ENCODE data around the gene SDK1. TPM values are rescaled to one million over a fixed set of nuclear protein-coding genes. Genes with fewer than 3 reads are reported as not detected.

The SDK1 gene
- total RNA-seq, 2 experiments from 2014 or later, result 0.19 to 0.36 TPM

- Histone ChIP-seq H3K9me3 (ENCODE audit: low read length) (no peaks in the 10 kb centered on the region), H2AFZ (ENCODE audit: low read length) (no peak overlapping the region), H3K4me1 (ENCODE audit: insufficient read depth, low read length, poor library complexity, severe bottlenecking) (no peaks in the 10 kb centered on the region), H3K79me2 (ENCODE audit: insufficient read depth, low read depth, low read length) (no peaks in the 10 kb centered on the region), H3K9me2 (ENCODE audit: insufficient read depth, low read length) (no peaks in the 10 kb centered on the region), H3K4me3 (ENCODE audit: low read depth, low read length, poor library complexity, severe bottlenecking) (no peak overlapping the region), H3K36me3 (ENCODE audit: insufficient read depth, low read length) (no peaks in the 10 kb centered on the region), H3K4me2 (ENCODE audit: low read length) (no peak overlapping the region), H4K20me1 (ENCODE audit: insufficient read depth, low read length) (no peaks in the 10 kb centered on the region), H3K27ac (ENCODE audit: low read depth, low read length, poor library complexity, severe bottlenecking) (no peak overlapping the region)
- intact Hi-C loops (cut with micrococcal nuclease; ENCODE audit: unreplicated experiment), result no loop called here
- ChIA-PET POLR2A (interaction anchor here (0.5 to 0.7 kb wide), 3 partner anchors 16 to 561 kb away, joined by 3 to 4 read pairs (median 3); no protein-coding TSS in a partner anchor), CTCF (ENCODE audit: unreplicated experiment) (no interaction called here)
- TF ChIP-seq, protein P1, sequence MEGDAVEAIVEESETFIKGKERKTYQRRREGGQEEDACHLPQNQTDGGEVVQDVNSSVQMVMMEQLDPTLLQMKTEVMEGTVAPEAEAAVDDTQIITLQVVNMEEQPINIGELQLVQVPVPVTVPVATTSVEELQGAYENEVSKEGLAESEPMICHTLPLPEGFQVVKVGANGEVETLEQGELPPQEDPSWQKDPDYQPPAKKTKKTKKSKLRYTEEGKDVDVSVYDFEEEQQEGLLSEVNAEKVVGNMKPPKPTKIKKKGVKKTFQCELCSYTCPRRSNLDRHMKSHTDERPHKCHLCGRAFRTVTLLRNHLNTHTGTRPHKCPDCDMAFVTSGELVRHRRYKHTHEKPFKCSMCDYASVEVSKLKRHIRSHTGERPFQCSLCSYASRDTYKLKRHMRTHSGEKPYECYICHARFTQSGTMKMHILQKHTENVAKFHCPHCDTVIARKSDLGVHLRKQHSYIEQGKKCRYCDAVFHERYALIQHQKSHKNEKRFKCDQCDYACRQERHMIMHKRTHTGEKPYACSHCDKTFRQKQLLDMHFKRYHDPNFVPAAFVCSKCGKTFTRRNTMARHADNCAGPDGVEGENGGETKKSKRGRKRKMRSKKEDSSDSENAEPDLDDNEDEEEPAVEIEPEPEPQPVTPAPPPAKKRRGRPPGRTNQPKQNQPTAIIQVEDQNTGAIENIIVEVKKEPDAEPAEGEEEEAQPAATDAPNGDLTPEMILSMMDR (conservative IDR thresholded peaks at IDR 0.05; ENCODE audit: low read length), result no peak
- no peak for TF ChIP-seq EZH2phosphoT487 (IDR thresholded peaks at IDR 0.05; ENCODE audit: borderline replicate concordance, low read depth, low read length)
- no TSS peak for BruUV-seq (replicated peaks)
- DNase-seq (ENCODE audit: low spot score), result no peak
Observed at GRCh38 chr7:4086723-4087122, 785.7 kb downstream of the SDK1 start.

DNA sequence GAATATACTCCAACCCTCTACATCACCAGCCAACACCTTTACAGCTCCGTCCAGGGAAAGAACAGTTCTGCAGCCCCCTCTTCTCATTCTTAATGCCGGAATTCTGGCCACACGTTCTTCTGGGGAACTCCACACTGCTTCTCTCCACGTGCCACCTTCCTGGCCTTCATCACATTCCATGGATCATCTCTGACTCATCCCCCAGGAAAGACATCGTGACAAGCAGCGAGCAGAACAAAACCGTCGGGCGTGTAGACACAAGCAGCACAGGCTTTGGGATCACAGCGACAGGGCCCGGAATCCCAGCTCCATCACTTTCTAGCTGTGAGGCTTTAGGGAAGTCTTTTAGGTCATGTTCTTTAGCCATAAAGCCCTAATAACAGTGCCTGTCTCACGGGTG lies 790.7 kb downstream of the SDK1 start:
- POLR2A ChIA-PET, result no interaction called here
- H3K4me1 ChIP-seq (ENCODE audit: insufficient read depth, low read length, poor library complexity, severe bottlenecking), result no peaks in the 10 kb centered on the region
- TF ChIP-seq EZH2phosphoT487 (IDR thresholded peaks at IDR 0.05; ENCODE audit: borderline replicate concordance, low read depth, low read length), result no peak
- TF ChIP-seq, protein P1 (conservative IDR thresholded peaks at IDR 0.05; ENCODE audit: low read length), result no peak
- no TSS peak for BruUV-seq (replicated peaks)
- no peaks in the 10 kb centered on the region for H3K9me2 ChIP-seq (ENCODE audit: insufficient read depth, low read length)
- H3K79me2 ChIP-seq (ENCODE audit: insufficient read depth, low read depth, low read length), result no peaks in the 10 kb centered on the region
- H3K27ac ChIP-seq (ENCODE audit: low read depth, low read length, poor library complexity, severe bottlenecking), result no peak overlapping the region
- no peaks in the 10 kb centered on the region for H3K36me3 ChIP-seq (ENCODE audit: insufficient read depth, low read length)
- H2AFZ ChIP-seq (ENCODE audit: low read length), result no peak overlapping the region
- no peak for DNase-seq (ENCODE audit: low spot score)
- CTCF ChIA-PET (ENCODE audit: unreplicated experiment), result no interaction called here
- no peaks in the 10 kb centered on the region for H4K20me1 ChIP-seq (ENCODE audit: insufficient read depth, low read length)
- intact Hi-C loops (cut with micrococcal nuclease; ENCODE audit: unreplicated experiment), result no loop called here
- no peaks in the 10 kb centered on the region for H3K9me3 ChIP-seq (ENCODE audit: low read length)
- H3K4me3 ChIP-seq (ENCODE audit: low read depth, low read length, poor library complexity, severe bottlenecking), result no peak overlapping the region
- no peak overlapping the region for H3K4me2 ChIP-seq (ENCODE audit: low read length)

DNA sequence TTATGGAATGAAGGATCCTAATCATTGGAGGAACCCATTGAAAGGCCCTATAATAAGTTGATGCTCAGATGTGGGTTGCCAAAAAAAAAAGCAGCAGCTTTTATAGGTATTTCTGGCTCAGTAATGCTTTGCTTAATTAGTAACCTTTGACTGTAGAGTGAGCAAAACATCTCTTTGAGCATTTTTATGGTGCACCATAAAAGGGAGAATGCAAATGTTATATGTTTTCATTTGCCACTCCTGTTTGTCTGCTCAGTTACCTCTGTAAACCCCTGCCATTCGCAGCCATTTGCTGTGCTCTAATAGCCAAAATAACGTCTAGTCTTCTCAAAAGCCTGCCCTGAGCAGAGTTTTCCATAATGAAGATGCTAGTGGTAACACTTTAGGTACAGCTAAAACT lies 792.0 kb downstream of the SDK1 start:
- ChIA-PET CTCF (ENCODE audit: unreplicated experiment) (no interaction called here), POLR2A (interaction anchor here (0.6 kb wide), 1 partner anchor 458 kb away, joined by 3 read pairs; no protein-coding TSS in a partner anchor)
- no peak for TF ChIP-seq EZH2phosphoT487 (IDR thresholded peaks at IDR 0.05; ENCODE audit: borderline replicate concordance, low read depth, low read length)
- no peaks in the 10 kb centered on the region for H3K36me3 ChIP-seq (ENCODE audit: insufficient read depth, low read length)
- no peak overlapping the region for H2AFZ ChIP-seq (ENCODE audit: low read length)
- intact Hi-C loops (cut with micrococcal nuclease; ENCODE audit: unreplicated experiment), result no loop called here
- H3K79me2 ChIP-seq (ENCODE audit: insufficient read depth, low read depth, low read length), result no peaks in the 10 kb centered on the region
- no peaks in the 10 kb centered on the region for H4K20me1 ChIP-seq (ENCODE audit: insufficient read depth, low read length)
- H3K9me2 ChIP-seq (ENCODE audit: insufficient read depth, low read length), result no peaks in the 10 kb centered on the region
- BruUV-seq (replicated peaks), result no TSS peak
- no peaks in the 10 kb centered on the region for H3K4me1 ChIP-seq (ENCODE audit: insufficient read depth, low read length, poor library complexity, severe bottlenecking)
- no peaks in the 10 kb centered on the region for H3K9me3 ChIP-seq (ENCODE audit: low read length)
- H3K27ac ChIP-seq (ENCODE audit: low read depth, low read length, poor library complexity, severe bottlenecking), result no peak overlapping the region
- no peak overlapping the region for H3K4me3 ChIP-seq (ENCODE audit: low read depth, low read length, poor library complexity, severe bottlenecking)
- no peak overlapping the region for H3K4me2 ChIP-seq (ENCODE audit: low read length)
- no peak for DNase-seq (ENCODE audit: low spot score)

Measured in OCI-LY7 (cell line).